ENCODE results near the gene SLC30A5. TPM values are rescaled to one million over a fixed set of nuclear protein-coding genes. Genes with fewer than 3 reads are reported as not detected.
"Not testable (repeated sequence)": the region's sequence is repeated elsewhere in the genome, so short reads cannot be mapped to it uniquely, and the experiment has no call there.

SLC30A5 gene
- total RNA-seq, 1 donor from 2014 or later = 57.5 TPM

DNA sequence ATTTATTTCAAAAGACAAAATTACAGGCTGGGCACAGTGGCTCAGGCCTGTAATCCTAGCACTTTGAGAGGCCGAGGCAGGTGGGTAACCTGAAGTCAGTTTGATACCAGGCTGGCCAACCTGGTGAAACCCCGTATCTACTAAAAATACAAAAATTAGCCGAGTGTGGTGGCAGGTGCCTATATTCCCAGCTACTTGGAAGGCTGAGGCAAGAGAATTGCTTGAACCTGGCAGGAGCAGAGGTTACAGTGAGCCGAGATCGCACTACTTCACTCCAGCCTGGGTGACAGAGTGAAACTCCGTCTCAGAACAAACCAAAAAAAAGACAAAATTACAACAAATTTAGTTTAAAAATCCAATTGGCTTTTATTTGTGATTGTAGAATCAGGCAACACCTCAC is 14.3 kb upstream of the SLC30A5 start:
- DNase-seq (ENCODE audit: low spot score in 2 of 2, unreplicated experiment in 2 of 2) = no peak
- Mint-ChIP-seq H3K4me1 (peaks cover 4% of the 10 kb centered on the region), H3K27me3 (ENCODE audit: low read depth) (no peaks in the 10 kb centered on the region), H3K36me3 (no peaks in the 10 kb centered on the region), H3K9me3 (no peaks in the 10 kb centered on the region), H3K4me3 (no peak overlapping the region), H3K27ac (no peak overlapping the region)
- TF ChIP-seq, protein P1, sequence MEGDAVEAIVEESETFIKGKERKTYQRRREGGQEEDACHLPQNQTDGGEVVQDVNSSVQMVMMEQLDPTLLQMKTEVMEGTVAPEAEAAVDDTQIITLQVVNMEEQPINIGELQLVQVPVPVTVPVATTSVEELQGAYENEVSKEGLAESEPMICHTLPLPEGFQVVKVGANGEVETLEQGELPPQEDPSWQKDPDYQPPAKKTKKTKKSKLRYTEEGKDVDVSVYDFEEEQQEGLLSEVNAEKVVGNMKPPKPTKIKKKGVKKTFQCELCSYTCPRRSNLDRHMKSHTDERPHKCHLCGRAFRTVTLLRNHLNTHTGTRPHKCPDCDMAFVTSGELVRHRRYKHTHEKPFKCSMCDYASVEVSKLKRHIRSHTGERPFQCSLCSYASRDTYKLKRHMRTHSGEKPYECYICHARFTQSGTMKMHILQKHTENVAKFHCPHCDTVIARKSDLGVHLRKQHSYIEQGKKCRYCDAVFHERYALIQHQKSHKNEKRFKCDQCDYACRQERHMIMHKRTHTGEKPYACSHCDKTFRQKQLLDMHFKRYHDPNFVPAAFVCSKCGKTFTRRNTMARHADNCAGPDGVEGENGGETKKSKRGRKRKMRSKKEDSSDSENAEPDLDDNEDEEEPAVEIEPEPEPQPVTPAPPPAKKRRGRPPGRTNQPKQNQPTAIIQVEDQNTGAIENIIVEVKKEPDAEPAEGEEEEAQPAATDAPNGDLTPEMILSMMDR (IDR thresholded peaks at IDR 0.05; ENCODE audit: unreplicated experiment) = no peak

DNA sequence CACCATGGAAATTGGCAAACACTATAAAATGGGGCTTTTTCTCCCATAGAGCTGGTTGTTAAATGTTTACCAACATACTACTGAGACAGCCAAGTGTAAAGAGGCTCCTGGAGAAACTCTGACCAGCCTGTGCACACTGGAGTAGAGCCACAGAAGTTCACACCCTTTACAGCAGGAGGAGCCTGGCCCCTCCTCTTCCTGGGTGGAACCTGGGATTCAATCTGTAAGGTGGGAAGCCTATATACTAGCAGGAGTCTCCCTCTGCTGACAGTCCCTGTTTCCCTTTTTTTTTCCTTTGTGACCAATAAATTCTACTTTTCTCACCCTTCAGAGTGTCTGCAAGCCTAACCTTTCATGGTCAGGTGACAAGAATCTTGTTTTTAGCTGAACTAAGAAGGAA is 10.4 kb upstream of the SLC30A5 start:
- no peak for DNase-seq (ENCODE audit: low spot score in 2 of 2, unreplicated experiment in 2 of 2)
- Mint-ChIP-seq H3K9me3 (peaks cover 3% of the 10 kb centered on the region), H3K27me3 (ENCODE audit: low read depth) (no peaks in the 10 kb centered on the region), H3K4me3 (no peak overlapping the region), H3K4me1 (peaks cover 4% of the 10 kb centered on the region), H3K36me3 (no peaks in the 10 kb centered on the region), H3K27ac (no peak overlapping the region)
- TF ChIP-seq, protein P1 (IDR thresholded peaks at IDR 0.05; ENCODE audit: unreplicated experiment) = no peak

DNA sequence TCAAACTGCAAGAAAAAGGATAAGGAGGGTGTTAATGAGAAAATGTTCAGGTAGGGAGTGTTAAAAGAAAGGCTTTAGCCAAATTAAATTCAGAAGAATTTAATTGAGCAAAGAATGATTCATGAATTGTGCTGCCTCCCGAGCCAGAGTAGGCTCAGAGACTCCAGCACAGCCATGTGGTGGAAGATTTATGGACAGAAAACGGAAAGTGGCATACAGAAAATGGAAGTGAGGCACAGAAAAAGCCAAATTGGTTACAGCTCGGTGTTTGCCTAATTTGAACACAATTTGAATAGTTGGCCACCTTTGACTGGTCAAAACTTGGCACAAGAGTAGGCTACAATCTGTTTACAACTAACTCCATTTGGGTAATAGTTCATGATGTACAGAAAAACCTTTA is 9.6 kb upstream of the SLC30A5 start:
- Mint-ChIP-seq H3K9me3 (peaks cover 3% of the 10 kb centered on the region), H3K4me3 (no peak overlapping the region), H3K4me1 (no peaks in the 10 kb centered on the region), H3K27ac (no peak overlapping the region), H3K36me3 (no peaks in the 10 kb centered on the region), H3K27me3 (ENCODE audit: low read depth) (no peaks in the 10 kb centered on the region)
- TF ChIP-seq, protein P1 (IDR thresholded peaks at IDR 0.05; ENCODE audit: unreplicated experiment) = no peak
- DNase-seq (ENCODE audit: low spot score in 2 of 2, unreplicated experiment in 2 of 2) = no peak

DNA sequence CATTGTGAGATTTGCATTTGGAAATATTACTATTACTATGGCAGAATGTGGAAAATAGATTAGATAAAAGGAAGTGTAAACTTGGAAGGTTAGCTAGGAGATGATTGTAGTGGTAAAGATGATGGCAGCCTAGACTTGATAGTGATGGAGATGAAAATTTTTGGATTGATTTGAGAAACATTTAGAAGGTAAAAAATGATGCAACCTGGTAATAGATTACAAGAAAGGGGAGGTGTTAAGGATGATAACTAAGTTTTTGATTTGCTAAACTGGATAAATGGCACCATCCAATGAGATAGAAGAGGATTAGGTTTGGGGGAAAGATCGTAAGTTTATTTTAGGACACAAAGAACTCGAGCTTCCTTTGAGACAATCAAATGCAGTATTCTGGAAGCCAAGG is 8.9 kb upstream of the SLC30A5 start:
- TF ChIP-seq, protein P1 (IDR thresholded peaks at IDR 0.05; ENCODE audit: unreplicated experiment) = no peak
- H3K9me3 Mint-ChIP-seq = peaks cover 3% of the 10 kb centered on the region
- H3K4me3 Mint-ChIP-seq = no peak overlapping the region
- DNase-seq (ENCODE audit: low spot score in 2 of 2, unreplicated experiment in 2 of 2) = no peak
- no peaks in the 10 kb centered on the region for H3K27me3 Mint-ChIP-seq (ENCODE audit: low read depth)
- H3K27ac Mint-ChIP-seq = no peak overlapping the region
- H3K4me1 Mint-ChIP-seq = no peaks in the 10 kb centered on the region
- H3K36me3 Mint-ChIP-seq = no peaks in the 10 kb centered on the region

DNA sequence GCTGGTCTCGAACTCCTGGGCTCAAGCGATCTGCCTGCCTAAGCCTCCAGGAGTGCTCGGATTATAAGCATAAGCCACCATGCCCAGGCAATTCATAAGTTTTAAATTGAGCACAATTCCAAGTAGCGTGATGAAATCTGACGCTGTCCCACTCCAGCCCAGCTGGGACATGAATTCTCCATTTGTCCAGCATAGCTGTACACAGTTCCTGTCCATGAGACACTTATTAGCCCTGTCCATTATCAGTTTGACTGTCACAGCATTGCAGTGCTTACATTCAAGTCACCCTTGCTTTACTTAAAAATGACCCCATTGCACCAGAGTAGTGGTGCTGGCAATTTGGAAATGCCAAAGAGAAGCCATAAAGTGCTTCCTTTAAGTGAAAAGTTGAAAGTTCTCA is 7.6 kb upstream of the SLC30A5 start:
- TF ChIP-seq, protein P1 (IDR thresholded peaks at IDR 0.05; ENCODE audit: unreplicated experiment) = no peak
- Mint-ChIP-seq H3K27ac (no peak overlapping the region), H3K9me3 (peaks cover 3% of the 10 kb centered on the region), H3K27me3 (ENCODE audit: low read depth) (no peaks in the 10 kb centered on the region), H3K4me1 (peaks cover 2% of the 10 kb centered on the region), H3K4me3 (no peak overlapping the region), H3K36me3 (no peaks in the 10 kb centered on the region)
- no peak for DNase-seq (ENCODE audit: low spot score in 2 of 2, unreplicated experiment in 2 of 2)

DNA sequence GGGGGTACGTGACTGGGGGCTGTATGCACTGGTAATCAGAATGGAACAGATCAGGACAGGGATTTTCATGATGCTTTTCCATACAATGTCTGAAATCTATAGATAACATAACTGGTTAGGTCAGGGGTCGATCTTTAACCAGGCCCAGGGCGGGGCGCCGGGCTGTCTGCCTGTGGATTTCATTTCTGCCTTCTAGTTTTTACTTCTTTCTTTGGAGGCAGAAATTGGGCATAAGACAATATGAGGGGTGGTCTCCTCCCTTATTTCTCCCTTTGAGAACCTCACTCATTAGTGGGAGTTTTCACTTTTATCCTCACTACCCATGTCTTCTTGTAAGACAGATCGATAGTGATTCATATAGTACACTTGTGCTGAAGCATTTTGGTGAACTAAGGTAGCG is 5.8 kb upstream of the SLC30A5 start:
- H3K4me3 Mint-ChIP-seq; DNase-seq (ENCODE audit: low spot score in 2 of 2, unreplicated experiment in 2 of 2); H3K27ac Mint-ChIP-seq; H3K27me3 Mint-ChIP-seq (ENCODE audit: low read depth); H3K36me3 Mint-ChIP-seq; H3K4me1 Mint-ChIP-seq; H3K9me3 Mint-ChIP-seq: not testable (repeated sequence)

Data from mesothelial cell of epicardium (in vitro differentiated cells).